ENCODE results near the gene TRPV4.

GRCh38 chr12:109764123-109764522 is 69.1 kb downstream of the TRPV4 start:
- no peak for TF ChIP-seq EZH2 (IDR thresholded peaks at IDR 0.05; ENCODE audit: borderline replicate concordance, low read length)
- TF ChIP-seq CTCF (conservative IDR thresholded peaks at IDR 0.05 in 1 of 2, IDR thresholded peaks at IDR 0.05 in 1 of 2; ENCODE audit: extremely low read depth in 1 of 2, insufficient read depth in 1 of 2, low read depth in 1 of 2, low read length in 2 of 2) = no peak

Measured in mammary epithelial cell (primary cell).